Suppressor macrophage treated with lipopolysaccharide for 1 hour (primary cell): ENCODE results near the gene B9D1.
A peak's percentile ranks its signal among the peaks of the same experiment; 100 is the strongest.

ENCODE experiments used
- DNase-seq, 3 donors: peaks; one replicate each; pipeline ENCODE4 v3.0.0-alpha.2; 2020 to 2022

B9D1 gene

GRCh38 chr17:19301274-19301951 is 61.1 kb downstream of the B9D1 start:
- DNase-seq = no peak

GRCh38 chr17:19299866-19300265 is 62.7 kb downstream of the B9D1 start:
- DNase-seq = no peak

- no peak for DNase-seq
Measured at GRCh38 chr17:19299214-19299747, 63.2 kb downstream of the B9D1 start.

- no peak for DNase-seq
Measured at GRCh38 chr17:19298569-19299213, 63.8 kb downstream of the B9D1 start.

- no peak for DNase-seq
Measured at GRCh38 chr17:19296786-19297778, 65.4 kb downstream of the B9D1 start.

- DNase-seq = peak; percentile 36 to 82 (median 78)
Measured at GRCh38 chr17:19295473-19296135, 66.9 kb downstream of the B9D1 start.

GRCh38 chr17:19294443-19294842 is 68.1 kb downstream of the B9D1 start:
- peak in 2 of 3 donors; percentile 51 to 58 for DNase-seq
